ENCODE results near the gene ELAVL4.

ELAVL4 gene

DNA sequence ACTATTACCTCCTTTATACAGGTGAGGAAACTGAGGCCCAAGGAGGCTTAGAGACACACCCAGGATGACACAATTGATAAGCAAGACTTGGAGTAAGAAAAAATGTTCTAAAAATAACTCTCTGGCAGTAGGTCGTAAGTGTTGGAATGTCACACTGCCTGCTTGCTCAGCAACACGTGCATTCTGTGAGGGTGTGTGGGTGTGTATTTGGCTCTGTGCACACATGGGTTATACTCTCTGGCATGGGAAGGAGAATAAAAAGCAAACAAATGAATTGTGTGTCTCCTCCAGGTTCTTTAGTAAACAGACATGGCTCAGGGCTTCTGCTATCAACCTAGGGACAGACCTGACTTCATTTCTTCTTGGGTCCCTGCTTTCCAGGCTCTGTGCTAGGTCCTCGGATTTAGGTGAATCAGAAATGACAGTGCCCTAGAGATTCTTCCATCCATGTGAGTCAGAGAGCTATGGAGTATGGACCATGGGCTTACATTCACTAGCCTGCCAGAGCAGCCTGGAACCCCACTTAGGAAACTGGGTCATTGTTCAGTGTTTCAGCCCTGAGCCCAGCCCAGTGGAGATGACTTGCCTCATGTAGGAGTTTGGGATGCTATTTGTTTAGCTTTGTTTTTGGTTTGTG is 72.4 kb downstream of the ELAVL4 start:
- Histone ChIP-seq H3K4me1 (ENCODE audit: control insufficient read depth in 1 of 2, insufficient read depth in 2 of 2, low read length in 2 of 2) (no peaks in the 10 kb centered on the region), H3K27me3 (ENCODE audit: low read depth, low read length) (no peaks in the 10 kb centered on the region), H3K9me3 (ENCODE audit: control insufficient read depth in 1 of 2, low read length in 2 of 2) (no peaks in the 10 kb centered on the region), H3K36me3 (ENCODE audit: control insufficient read depth in 1 of 2, insufficient read depth in 2 of 2, low read length in 2 of 2) (no peaks in the 10 kb centered on the region), H3K4me3 (ENCODE audit: low read depth in 1 of 2, low read length in 2 of 2) (no peak overlapping the region), H3K27ac (ENCODE audit: low read length) (no peak overlapping the region)

DNA sequence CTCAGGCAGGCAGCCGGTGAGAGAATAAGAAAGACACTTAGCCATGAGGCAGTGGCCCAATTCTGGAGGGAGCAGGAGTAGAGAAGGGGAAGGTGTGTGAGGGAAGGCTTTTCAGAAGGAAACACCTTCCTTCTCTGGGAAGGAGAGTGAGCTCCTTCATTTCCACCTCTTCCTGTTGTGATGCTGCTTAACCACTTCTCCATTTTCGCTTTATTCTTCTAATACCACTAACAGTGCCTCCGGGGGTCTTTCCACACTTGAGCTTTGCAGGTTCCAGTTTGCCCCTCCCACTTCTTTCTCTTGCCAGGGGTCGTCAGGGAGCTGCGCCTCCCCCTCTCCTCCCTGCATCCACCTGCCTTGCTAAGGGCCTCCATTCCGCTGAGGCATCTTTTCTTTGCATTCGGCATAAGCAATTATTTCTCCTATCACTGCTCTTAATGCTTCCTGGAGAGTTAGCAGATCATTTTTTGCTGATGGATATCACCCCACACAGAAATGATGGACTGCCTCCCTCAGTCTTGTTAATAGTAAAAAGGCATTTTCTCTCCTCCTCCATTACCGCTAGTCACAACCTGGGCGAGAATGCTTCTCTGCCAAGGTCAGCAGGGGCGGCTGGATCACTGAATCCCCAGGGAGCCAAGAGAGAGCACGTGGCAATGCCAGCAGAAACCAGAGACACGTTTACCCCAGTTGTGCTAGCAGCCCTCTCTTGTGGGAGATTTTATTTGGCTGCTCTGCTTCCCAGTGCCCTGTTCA is 74.8 kb downstream of the ELAVL4 start:
- H3K36me3 ChIP-seq (ENCODE audit: control insufficient read depth in 1 of 2, insufficient read depth in 2 of 2, low read length in 2 of 2) = no peaks in the 10 kb centered on the region
- no peak overlapping the region for H3K4me3 ChIP-seq (ENCODE audit: low read depth in 1 of 2, low read length in 2 of 2)
- no peaks in the 10 kb centered on the region for H3K9me3 ChIP-seq (ENCODE audit: control insufficient read depth in 1 of 2, low read length in 2 of 2)
- no peaks in the 10 kb centered on the region for H3K27me3 ChIP-seq (ENCODE audit: low read depth, low read length)
- H3K4me1 ChIP-seq (ENCODE audit: control insufficient read depth in 1 of 2, insufficient read depth in 2 of 2, low read length in 2 of 2) = no peaks in the 10 kb centered on the region
- no peak overlapping the region for H3K27ac ChIP-seq (ENCODE audit: low read length)

- no peaks in the 10 kb centered on the region for H3K9me3 ChIP-seq (ENCODE audit: control insufficient read depth in 1 of 2, low read length in 2 of 2)
Measured at GRCh38 chr1:50189369-50189768, 80.6 kb downstream of the ELAVL4 start.

GRCh38 chr1:50193002-50193401 is 84.3 kb downstream of the ELAVL4 start:
- Histone ChIP-seq H3K4me3 (ENCODE audit: low read depth in 1 of 2, low read length in 2 of 2) (no peak overlapping the region), H3K4me1 (ENCODE audit: control insufficient read depth in 1 of 2, insufficient read depth in 2 of 2, low read length in 2 of 2) (no peaks in the 10 kb centered on the region), H3K27ac (ENCODE audit: low read length) (no peak overlapping the region), H3K36me3 (ENCODE audit: control insufficient read depth in 1 of 2, insufficient read depth in 2 of 2, low read length in 2 of 2) (no peaks in the 10 kb centered on the region), H3K27me3 (ENCODE audit: low read depth, low read length) (no peaks in the 10 kb centered on the region), H3K9me3 (ENCODE audit: control insufficient read depth in 1 of 2, low read length in 2 of 2) (no peaks in the 10 kb centered on the region)

More at GRCh38 chr1:50189369-50189768, 80.6 kb downstream of the ELAVL4 start:
- no peaks in the 10 kb centered on the region for H3K4me1 ChIP-seq (ENCODE audit: control insufficient read depth in 1 of 2, insufficient read depth in 2 of 2, low read length in 2 of 2)
- no peaks in the 10 kb centered on the region for H3K27me3 ChIP-seq (ENCODE audit: low read depth, low read length)
- H3K36me3 ChIP-seq (ENCODE audit: control insufficient read depth in 1 of 2, insufficient read depth in 2 of 2, low read length in 2 of 2) = no peaks in the 10 kb centered on the region
- H3K4me3 ChIP-seq (ENCODE audit: low read depth in 1 of 2, low read length in 2 of 2) = no peak overlapping the region
- H3K27ac ChIP-seq (ENCODE audit: low read length) = no peak overlapping the region

- Histone ChIP-seq H3K36me3 (ENCODE audit: control insufficient read depth in 1 of 2, insufficient read depth in 2 of 2, low read length in 2 of 2) (no peaks in the 10 kb centered on the region), H3K27ac (ENCODE audit: low read length) (no peak overlapping the region), H3K4me1 (ENCODE audit: control insufficient read depth in 1 of 2, insufficient read depth in 2 of 2, low read length in 2 of 2) (no peaks in the 10 kb centered on the region), H3K4me3 (ENCODE audit: low read depth in 1 of 2, low read length in 2 of 2) (no peak overlapping the region), H3K9me3 (ENCODE audit: control insufficient read depth in 1 of 2, low read length in 2 of 2) (no peaks in the 10 kb centered on the region), H3K27me3 (ENCODE audit: low read depth, low read length) (no peaks in the 10 kb centered on the region)
Measured at GRCh38 chr1:50195205-50195604, 86.5 kb downstream of the ELAVL4 start.

GRCh38 chr1:50196081-50196480 is 87.4 kb downstream of the ELAVL4 start:
- H3K27ac ChIP-seq (ENCODE audit: low read length) = no peak overlapping the region
- H3K27me3 ChIP-seq (ENCODE audit: low read depth, low read length) = no peaks in the 10 kb centered on the region
- H3K36me3 ChIP-seq (ENCODE audit: control insufficient read depth in 1 of 2, insufficient read depth in 2 of 2, low read length in 2 of 2) = no peaks in the 10 kb centered on the region
- no peaks in the 10 kb centered on the region for H3K4me1 ChIP-seq (ENCODE audit: control insufficient read depth in 1 of 2, insufficient read depth in 2 of 2, low read length in 2 of 2)
- H3K4me3 ChIP-seq (ENCODE audit: low read depth in 1 of 2, low read length in 2 of 2) = no peak overlapping the region
- no peaks in the 10 kb centered on the region for H3K9me3 ChIP-seq (ENCODE audit: control insufficient read depth in 1 of 2, low read length in 2 of 2)

DNA sequence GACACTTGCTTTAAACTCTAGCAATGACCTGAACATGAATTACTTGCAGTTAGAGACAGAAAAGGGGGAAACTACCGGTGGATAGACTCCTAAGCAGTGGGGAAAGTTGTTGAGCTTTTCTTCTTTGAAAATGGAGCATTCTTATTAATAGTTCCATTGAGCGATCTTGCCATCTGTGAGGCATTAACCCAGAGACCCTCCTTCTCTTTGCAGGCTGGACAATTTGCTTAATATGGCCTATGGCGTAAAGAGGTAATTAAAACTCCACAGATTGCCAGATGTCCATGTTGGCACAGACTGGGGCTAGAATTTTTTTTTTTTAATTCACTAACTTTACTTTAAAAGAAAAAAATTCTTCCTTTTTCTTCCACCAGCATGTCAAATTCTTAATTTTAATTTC is 88.5 kb downstream of the ELAVL4 start:
- Histone ChIP-seq H3K27ac (ENCODE audit: low read length) (no peak overlapping the region), H3K9me3 (ENCODE audit: control insufficient read depth in 1 of 2, low read length in 2 of 2) (no peaks in the 10 kb centered on the region), H3K4me1 (ENCODE audit: control insufficient read depth in 1 of 2, insufficient read depth in 2 of 2, low read length in 2 of 2) (no peaks in the 10 kb centered on the region), H3K4me3 (ENCODE audit: low read depth in 1 of 2, low read length in 2 of 2) (no peak overlapping the region), H3K27me3 (ENCODE audit: low read depth, low read length) (no peaks in the 10 kb centered on the region), H3K36me3 (ENCODE audit: control insufficient read depth in 1 of 2, insufficient read depth in 2 of 2, low read length in 2 of 2) (no peaks in the 10 kb centered on the region)

GRCh38 chr1:50208315-50208714 is 99.6 kb downstream of the ELAVL4 start:
- Histone ChIP-seq H3K9me3 (ENCODE audit: control insufficient read depth in 1 of 2, low read length in 2 of 2) (no peaks in the 10 kb centered on the region), H3K4me1 (ENCODE audit: control insufficient read depth in 1 of 2, insufficient read depth in 2 of 2, low read length in 2 of 2) (no peaks in the 10 kb centered on the region), H3K27me3 (ENCODE audit: low read depth, low read length) (no peaks in the 10 kb centered on the region), H3K4me3 (ENCODE audit: low read depth in 1 of 2, low read length in 2 of 2) (no peak overlapping the region), H3K36me3 (ENCODE audit: control insufficient read depth in 1 of 2, insufficient read depth in 2 of 2, low read length in 2 of 2) (no peaks in the 10 kb centered on the region), H3K27ac (ENCODE audit: low read length) (no peak overlapping the region)

DNA sequence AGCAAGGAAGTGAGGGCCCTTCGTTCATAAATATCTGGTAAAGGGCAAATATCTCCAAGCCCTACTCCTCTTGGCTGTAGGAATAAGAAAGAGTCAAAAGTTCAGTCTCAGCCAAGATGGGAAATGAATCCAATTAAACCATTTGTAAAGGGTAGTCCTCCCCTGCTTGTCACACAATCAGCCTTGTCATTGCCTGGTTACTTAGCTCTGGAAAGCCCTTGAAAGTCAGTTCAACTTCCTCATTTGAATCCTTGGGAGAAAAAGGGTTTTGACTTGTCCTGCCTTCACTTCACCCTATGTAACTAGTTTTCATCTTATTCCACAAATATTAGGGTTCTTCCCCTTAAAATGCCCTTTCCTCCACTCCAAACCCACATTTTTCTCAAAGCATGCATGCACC is 100.0 kb downstream of the ELAVL4 start:
- Histone ChIP-seq H3K4me1 (ENCODE audit: control insufficient read depth in 1 of 2, insufficient read depth in 2 of 2, low read length in 2 of 2) (no peaks in the 10 kb centered on the region), H3K27me3 (ENCODE audit: low read depth, low read length) (no peaks in the 10 kb centered on the region), H3K36me3 (ENCODE audit: control insufficient read depth in 1 of 2, insufficient read depth in 2 of 2, low read length in 2 of 2) (no peaks in the 10 kb centered on the region), H3K9me3 (ENCODE audit: control insufficient read depth in 1 of 2, low read length in 2 of 2) (no peaks in the 10 kb centered on the region), H3K27ac (ENCODE audit: low read length) (no peak overlapping the region), H3K4me3 (ENCODE audit: low read depth in 1 of 2, low read length in 2 of 2) (no peak overlapping the region)

- Histone ChIP-seq H3K27me3 (ENCODE audit: low read depth, low read length) (no peaks in the 10 kb centered on the region), H3K4me3 (ENCODE audit: low read depth in 1 of 2, low read length in 2 of 2) (no peak overlapping the region), H3K4me1 (ENCODE audit: control insufficient read depth in 1 of 2, insufficient read depth in 2 of 2, low read length in 2 of 2) (no peaks in the 10 kb centered on the region), H3K9me3 (ENCODE audit: control insufficient read depth in 1 of 2, low read length in 2 of 2) (no peaks in the 10 kb centered on the region), H3K27ac (ENCODE audit: low read length) (no peak overlapping the region), H3K36me3 (ENCODE audit: control insufficient read depth in 1 of 2, insufficient read depth in 2 of 2, low read length in 2 of 2) (no peaks in the 10 kb centered on the region)
Measured at GRCh38 chr1:50209749-50210148, 101.0 kb downstream of the ELAVL4 start.

DNA sequence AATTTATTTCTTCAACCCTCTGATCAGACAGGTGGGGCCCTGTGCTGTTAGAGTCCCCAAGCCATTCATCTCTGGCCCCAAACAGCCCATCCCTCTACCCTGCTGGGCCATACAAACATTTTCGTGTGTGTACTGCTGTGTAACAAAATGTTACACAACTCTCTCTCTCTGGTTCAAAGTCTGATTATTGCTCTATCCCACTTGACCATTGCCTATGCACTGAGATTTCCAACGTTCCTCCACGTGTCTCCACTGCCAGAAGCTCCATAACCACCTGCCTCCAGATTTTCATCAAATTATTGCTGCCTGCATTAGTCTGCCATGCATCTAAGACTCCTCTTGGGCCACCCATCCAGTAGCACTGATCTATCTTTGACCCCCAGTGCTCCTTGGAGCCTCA is 104.8 kb downstream of the ELAVL4 start:
- Histone ChIP-seq H3K4me3 (ENCODE audit: low read depth in 1 of 2, low read length in 2 of 2) (no peak overlapping the region), H3K9me3 (ENCODE audit: control insufficient read depth in 1 of 2, low read length in 2 of 2) (no peaks in the 10 kb centered on the region), H3K4me1 (ENCODE audit: control insufficient read depth in 1 of 2, insufficient read depth in 2 of 2, low read length in 2 of 2) (no peaks in the 10 kb centered on the region), H3K27ac (ENCODE audit: low read length) (no peak overlapping the region), H3K27me3 (ENCODE audit: low read depth, low read length) (no peaks in the 10 kb centered on the region), H3K36me3 (ENCODE audit: control insufficient read depth in 1 of 2, insufficient read depth in 2 of 2, low read length in 2 of 2) (no peaks in the 10 kb centered on the region)

DNA sequence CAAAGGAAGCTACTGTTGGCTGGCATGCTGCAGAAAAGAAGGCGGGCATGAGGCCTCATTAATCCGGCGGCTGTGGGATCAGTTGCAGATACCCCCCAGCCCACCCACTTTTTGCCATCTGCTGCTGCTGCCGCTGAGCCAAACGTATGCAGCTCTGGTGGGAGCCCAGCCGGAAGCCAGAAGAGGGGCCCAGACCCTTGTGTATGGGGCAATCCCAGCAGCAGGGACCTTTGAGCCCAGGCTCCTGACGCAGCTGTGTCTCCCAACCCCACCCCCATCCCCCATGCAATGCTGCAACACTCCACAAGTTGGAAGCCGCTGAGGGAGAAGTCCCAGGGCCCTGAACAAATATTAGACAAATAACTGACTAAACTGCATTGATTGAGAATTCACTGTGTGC is 106.0 kb downstream of the ELAVL4 start:
- Histone ChIP-seq H3K27me3 (ENCODE audit: low read depth, low read length) (no peaks in the 10 kb centered on the region), H3K36me3 (ENCODE audit: control insufficient read depth in 1 of 2, insufficient read depth in 2 of 2, low read length in 2 of 2) (no peaks in the 10 kb centered on the region), H3K4me1 (ENCODE audit: control insufficient read depth in 1 of 2, insufficient read depth in 2 of 2, low read length in 2 of 2) (no peaks in the 10 kb centered on the region), H3K9me3 (ENCODE audit: control insufficient read depth in 1 of 2, low read length in 2 of 2) (no peaks in the 10 kb centered on the region), H3K4me3 (ENCODE audit: low read depth in 1 of 2, low read length in 2 of 2) (no peak overlapping the region), H3K27ac (ENCODE audit: low read length) (no peak overlapping the region)

Data from muscle layer of duodenum (tissue), 2 donors.